ENCODE results near the gene ZNF618. TPM values are rescaled to one million over a fixed set of nuclear protein-coding genes. Genes with fewer than 3 reads are reported as not detected.

The ZNF618 gene
- total RNA-seq, 1 experiment from 2014 or later, result 4.2 TPM

GRCh38 chr9:113873446-113873845 is 2.7 kb upstream of the ZNF618 start:
- Histone ChIP-seq H3K9me2 (replicated peaks; ENCODE audit: low read length) (no peaks in the 10 kb centered on the region), H3K4me3 (ENCODE audit: low read length) (no peak overlapping the region), H3K79me2 (ENCODE audit: low read length) (peaks cover 16% of the 10 kb centered on the region), H4K20me1 (ENCODE audit: low read length) (no peaks in the 10 kb centered on the region), H3K27me3 (ENCODE audit: low read length) (no peaks in the 10 kb centered on the region), H3K9ac (ENCODE audit: low read length) (no peak overlapping the region), H3K36me3 (ENCODE audit: low read depth, low read length) (no peaks in the 10 kb centered on the region), H3F3A (ENCODE audit: low read length, unreplicated experiment) (no peaks in the 10 kb centered on the region), H3K4me1 (ENCODE audit: insufficient read depth, low read length) (no peaks in the 10 kb centered on the region; the same call in 1 of the 2 replicates), H3K27ac (ENCODE audit: low read length) (no peak overlapping the region), H3K9me3 (ENCODE audit: low read length) (no peaks in the 10 kb centered on the region), H3K4me2 (ENCODE audit: low read length) (no peak overlapping the region), H2AFZ (ENCODE audit: low read length) (no peak overlapping the region)
- TF ChIP-seq EZH2phosphoT487 (IDR thresholded peaks at IDR 0.05; ENCODE audit: borderline replicate concordance, low read length) (no peak), EZH2 (IDR thresholded peaks at IDR 0.05; ENCODE audit: low read length, unreplicated experiment) (no peak)
- TF ChIP-seq, protein P1, sequence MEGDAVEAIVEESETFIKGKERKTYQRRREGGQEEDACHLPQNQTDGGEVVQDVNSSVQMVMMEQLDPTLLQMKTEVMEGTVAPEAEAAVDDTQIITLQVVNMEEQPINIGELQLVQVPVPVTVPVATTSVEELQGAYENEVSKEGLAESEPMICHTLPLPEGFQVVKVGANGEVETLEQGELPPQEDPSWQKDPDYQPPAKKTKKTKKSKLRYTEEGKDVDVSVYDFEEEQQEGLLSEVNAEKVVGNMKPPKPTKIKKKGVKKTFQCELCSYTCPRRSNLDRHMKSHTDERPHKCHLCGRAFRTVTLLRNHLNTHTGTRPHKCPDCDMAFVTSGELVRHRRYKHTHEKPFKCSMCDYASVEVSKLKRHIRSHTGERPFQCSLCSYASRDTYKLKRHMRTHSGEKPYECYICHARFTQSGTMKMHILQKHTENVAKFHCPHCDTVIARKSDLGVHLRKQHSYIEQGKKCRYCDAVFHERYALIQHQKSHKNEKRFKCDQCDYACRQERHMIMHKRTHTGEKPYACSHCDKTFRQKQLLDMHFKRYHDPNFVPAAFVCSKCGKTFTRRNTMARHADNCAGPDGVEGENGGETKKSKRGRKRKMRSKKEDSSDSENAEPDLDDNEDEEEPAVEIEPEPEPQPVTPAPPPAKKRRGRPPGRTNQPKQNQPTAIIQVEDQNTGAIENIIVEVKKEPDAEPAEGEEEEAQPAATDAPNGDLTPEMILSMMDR (conservative IDR thresholded peaks at IDR 0.05; ENCODE audit: low read depth, low read length), result no peak
- ChIA-PET CTCF (no interaction called here), POLR2A (ENCODE audit: unreplicated experiment) (no interaction called here)
- BruUV-seq (replicated peaks), result no TSS peak
- intact Hi-C loops (cut with micrococcal nuclease), result no loop called here
- DNase-seq (no peak), ATAC-seq (no peak)

- DNase-seq (no peak), ATAC-seq (no peak)
- ChIA-PET CTCF (no interaction called here), POLR2A (ENCODE audit: unreplicated experiment) (no interaction called here)
- Histone ChIP-seq H3K27me3 (ENCODE audit: low read length) (no peaks in the 10 kb centered on the region), H3K36me3 (ENCODE audit: low read depth, low read length) (no peaks in the 10 kb centered on the region), H3K9ac (ENCODE audit: low read length) (no peak overlapping the region), H3K9me2 (replicated peaks; ENCODE audit: low read length) (no peaks in the 10 kb centered on the region), H3K4me3 (ENCODE audit: low read length) (no peak overlapping the region), H3K4me1 (ENCODE audit: insufficient read depth, low read length) (no peaks in the 10 kb centered on the region; the same call in 1 of the 2 replicates), H3K9me3 (ENCODE audit: low read length) (no peaks in the 10 kb centered on the region), H3F3A (ENCODE audit: low read length, unreplicated experiment) (no peaks in the 10 kb centered on the region), H3K79me2 (ENCODE audit: low read length) (peaks cover 21% of the 10 kb centered on the region), H3K27ac (ENCODE audit: low read length) (no peak overlapping the region), H4K20me1 (ENCODE audit: low read length) (no peaks in the 10 kb centered on the region), H2AFZ (ENCODE audit: low read length) (no peak overlapping the region), H3K4me2 (ENCODE audit: low read length) (no peak overlapping the region)
- BruUV-seq (replicated peaks), result no TSS peak
- TF ChIP-seq EZH2 (IDR thresholded peaks at IDR 0.05; ENCODE audit: low read length, unreplicated experiment), result no peak
- no peak for TF ChIP-seq EZH2phosphoT487 (IDR thresholded peaks at IDR 0.05; ENCODE audit: borderline replicate concordance, low read length)
- intact Hi-C loops (cut with micrococcal nuclease), result no loop called here
These were observed 2.2 kb upstream of the ZNF618 start for GRCh38 chr9:113873926-113874325.

DNA sequence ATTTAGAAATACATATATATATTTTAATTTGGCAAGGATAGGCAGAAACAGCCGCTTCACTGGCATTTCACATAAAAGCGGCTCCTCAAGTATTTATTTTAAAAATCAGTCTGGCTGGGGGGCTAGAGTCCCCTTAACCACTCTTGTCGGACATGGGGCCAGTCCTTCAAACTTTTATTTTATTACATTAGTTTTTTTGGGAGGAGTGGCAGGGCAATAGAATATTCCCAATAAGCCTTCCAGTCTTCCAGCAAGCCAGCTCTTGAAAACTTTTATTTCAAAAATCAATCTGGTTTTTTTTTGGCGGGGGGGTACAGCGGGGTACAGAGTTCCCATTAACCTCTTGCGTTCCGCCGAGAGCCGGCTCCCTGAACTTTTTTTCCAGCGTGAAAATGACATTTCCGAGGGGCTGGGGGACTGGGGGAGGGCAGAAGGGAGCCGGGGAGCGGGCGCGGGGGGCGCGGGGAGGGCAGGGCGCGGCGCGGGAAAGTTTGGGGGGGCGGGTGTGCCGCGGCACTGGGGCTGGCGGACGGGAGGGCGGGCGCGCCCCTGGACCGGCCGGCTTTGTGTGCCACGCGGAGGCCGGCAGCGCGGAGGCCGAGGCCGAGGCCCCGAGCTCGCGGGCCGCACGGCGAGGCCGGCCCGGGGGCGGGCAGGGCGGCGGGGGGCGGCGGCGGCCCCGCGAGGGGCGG is 504 bp upstream of the ZNF618 start:
- ChIA-PET CTCF (no interaction called here), POLR2A (ENCODE audit: unreplicated experiment) (no interaction called here)
- H3K4me1 ChIP-seq (ENCODE audit: insufficient read depth, low read length), result no peaks in the 10 kb centered on the region; the same call in 1 of the 2 replicates
- no peak overlapping the region for H3K27ac ChIP-seq (ENCODE audit: low read length)
- no peaks in the 10 kb centered on the region for H3K9me2 ChIP-seq (replicated peaks; ENCODE audit: low read length)
- H3K36me3 ChIP-seq (ENCODE audit: low read depth, low read length), result no peaks in the 10 kb centered on the region
- DNase-seq, result peak; percentile 8
- no peaks in the 10 kb centered on the region for H3K9me3 ChIP-seq (ENCODE audit: low read length)
- H3K27me3 ChIP-seq (ENCODE audit: low read length), result no peaks in the 10 kb centered on the region
- peak overlapping the region; percentile 63 for H3K4me3 ChIP-seq (ENCODE audit: low read length)
- intact Hi-C loops (cut with micrococcal nuclease), result loop anchor here (2.0 to 5.0 kb wide), 2 partner anchors 68 to 139 kb away; no protein-coding TSS in a partner anchor
- peak; percentile 60 for ATAC-seq
- H3F3A ChIP-seq (ENCODE audit: low read length, unreplicated experiment), result no peaks in the 10 kb centered on the region
- peaks cover 38% of the 10 kb centered on the region for H3K79me2 ChIP-seq (ENCODE audit: low read length)
- H4K20me1 ChIP-seq (ENCODE audit: low read length), result no peaks in the 10 kb centered on the region
- H3K9ac ChIP-seq (ENCODE audit: low read length), result peak overlapping the region; percentile 50
- H3K4me2 ChIP-seq (ENCODE audit: low read length), result peak overlapping the region; percentile 74
- H2AFZ ChIP-seq (ENCODE audit: low read length), result peak overlapping the region; percentile 84
- no TSS peak for BruUV-seq (replicated peaks)
- TF ChIP-seq, protein P1 (conservative IDR thresholded peaks at IDR 0.05; ENCODE audit: low read depth, low read length), result no peak
- TF ChIP-seq EZH2 (IDR thresholded peaks at IDR 0.05; ENCODE audit: low read length, unreplicated experiment) (no peak), EZH2phosphoT487 (IDR thresholded peaks at IDR 0.05; ENCODE audit: borderline replicate concordance, low read length) (no peak)

All from PC-3 (cell line).